Kidney epithelial cell (primary cell): ENCODE data around the gene AGTPBP1. TPM values are rescaled to one million over a fixed set of nuclear protein-coding genes. Genes with fewer than 3 reads are reported as not detected.

Experiments
- DNase-seq: peaks from one replicate; pipeline ENCODE4 v3.0.0-alpha.2; 2010; ENCODE audit warnings: low read depth
- H3K27me3 ChIP-seq: 2 replicates; pipeline ENCODE4 v1.6.0; 2011; ENCODE audit warnings: low read length; ENCODE audit not compliant: control insufficient read depth, insufficient read depth
- H3K36me3 ChIP-seq: 2 replicates; pipeline ENCODE4 v1.5.1; 2011; ENCODE audit warnings: low read length; ENCODE audit not compliant: control insufficient read depth, insufficient read depth
- H3K4me3 ChIP-seq: 2 replicates; pipeline ENCODE4 v1.5.1; 2011; ENCODE audit warnings: low read depth, mild to moderate bottlenecking, control low read depth, low read length
- total RNA-seq: library from RNA; depleted of rRNA; stranded (reverse); fragments of >200 nt; gene quantifications from 2 replicates; pipeline ENCODE4 v1.2.3, GENCODE V29; 2015
- TF ChIP-seq, protein P1 (sequence below): IDR thresholded peaks from 2 replicates; pipeline ENCODE4 v1.5.1; 2011; ENCODE audit warnings: mild to moderate bottlenecking, moderate library complexity, low read length, control low read depth, inconsistent platforms; ENCODE audit not compliant: insufficient read depth, poor library complexity, severe bottlenecking

Gene AGTPBP1
- total RNA-seq, 1 donor from 2014 or later, result 21.8 TPM

DNA sequence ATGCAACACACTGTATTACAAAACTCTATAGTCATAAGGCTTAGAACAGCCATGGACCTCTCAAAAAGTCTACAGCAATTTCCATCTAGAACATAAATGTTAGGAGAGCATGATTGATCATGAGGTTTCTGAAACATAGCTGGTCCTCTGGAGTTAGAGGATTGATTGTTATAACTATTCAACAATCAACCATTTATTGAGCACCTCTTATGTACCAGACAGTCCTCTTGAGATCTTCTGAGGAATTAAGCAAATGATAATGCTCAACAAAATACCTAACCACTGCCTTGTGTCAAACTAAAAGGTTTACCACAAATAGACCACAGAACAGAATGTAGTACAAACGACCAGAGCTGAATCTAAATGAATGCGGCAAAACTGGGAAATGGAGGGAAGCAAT is 3.4 kb upstream of the AGTPBP1 start:
- TF ChIP-seq, protein P1, sequence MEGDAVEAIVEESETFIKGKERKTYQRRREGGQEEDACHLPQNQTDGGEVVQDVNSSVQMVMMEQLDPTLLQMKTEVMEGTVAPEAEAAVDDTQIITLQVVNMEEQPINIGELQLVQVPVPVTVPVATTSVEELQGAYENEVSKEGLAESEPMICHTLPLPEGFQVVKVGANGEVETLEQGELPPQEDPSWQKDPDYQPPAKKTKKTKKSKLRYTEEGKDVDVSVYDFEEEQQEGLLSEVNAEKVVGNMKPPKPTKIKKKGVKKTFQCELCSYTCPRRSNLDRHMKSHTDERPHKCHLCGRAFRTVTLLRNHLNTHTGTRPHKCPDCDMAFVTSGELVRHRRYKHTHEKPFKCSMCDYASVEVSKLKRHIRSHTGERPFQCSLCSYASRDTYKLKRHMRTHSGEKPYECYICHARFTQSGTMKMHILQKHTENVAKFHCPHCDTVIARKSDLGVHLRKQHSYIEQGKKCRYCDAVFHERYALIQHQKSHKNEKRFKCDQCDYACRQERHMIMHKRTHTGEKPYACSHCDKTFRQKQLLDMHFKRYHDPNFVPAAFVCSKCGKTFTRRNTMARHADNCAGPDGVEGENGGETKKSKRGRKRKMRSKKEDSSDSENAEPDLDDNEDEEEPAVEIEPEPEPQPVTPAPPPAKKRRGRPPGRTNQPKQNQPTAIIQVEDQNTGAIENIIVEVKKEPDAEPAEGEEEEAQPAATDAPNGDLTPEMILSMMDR, result no peak
- no peaks in the 10 kb centered on the region for H3K27me3 ChIP-seq

DNA sequence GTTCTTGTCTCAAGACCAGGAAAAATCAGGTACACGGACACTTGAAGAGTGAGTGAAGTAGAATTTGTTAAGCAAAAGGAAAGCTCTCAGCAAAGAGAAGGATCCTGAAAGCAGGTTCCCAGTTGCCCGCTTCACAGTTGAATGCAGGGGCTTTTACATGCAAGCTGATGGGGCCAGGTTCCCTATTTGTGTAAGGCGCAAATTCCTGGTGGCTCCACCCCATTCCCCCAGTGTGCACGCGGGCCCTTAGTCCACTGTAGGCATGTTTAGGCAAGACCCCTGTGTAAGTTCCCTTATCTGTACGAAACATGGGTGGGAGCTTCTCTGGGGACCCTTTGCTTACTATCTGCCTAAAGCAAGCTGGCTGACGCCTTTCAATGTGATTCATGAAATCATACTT is 2.7 kb upstream of the AGTPBP1 start:
- Histone ChIP-seq H3K4me3 (no peak overlapping the region), H3K36me3 (no peaks in the 10 kb centered on the region), H3K27me3 (no peaks in the 10 kb centered on the region)
- no peak for DNase-seq
- TF ChIP-seq, protein P1, result no peak

More for the DNA sequence above, 3.4 kb upstream of the AGTPBP1 start:
- DNase-seq, result no peak
- H3K36me3 ChIP-seq, result no peaks in the 10 kb centered on the region
- H3K4me3 ChIP-seq, result no peak overlapping the region

DNA sequence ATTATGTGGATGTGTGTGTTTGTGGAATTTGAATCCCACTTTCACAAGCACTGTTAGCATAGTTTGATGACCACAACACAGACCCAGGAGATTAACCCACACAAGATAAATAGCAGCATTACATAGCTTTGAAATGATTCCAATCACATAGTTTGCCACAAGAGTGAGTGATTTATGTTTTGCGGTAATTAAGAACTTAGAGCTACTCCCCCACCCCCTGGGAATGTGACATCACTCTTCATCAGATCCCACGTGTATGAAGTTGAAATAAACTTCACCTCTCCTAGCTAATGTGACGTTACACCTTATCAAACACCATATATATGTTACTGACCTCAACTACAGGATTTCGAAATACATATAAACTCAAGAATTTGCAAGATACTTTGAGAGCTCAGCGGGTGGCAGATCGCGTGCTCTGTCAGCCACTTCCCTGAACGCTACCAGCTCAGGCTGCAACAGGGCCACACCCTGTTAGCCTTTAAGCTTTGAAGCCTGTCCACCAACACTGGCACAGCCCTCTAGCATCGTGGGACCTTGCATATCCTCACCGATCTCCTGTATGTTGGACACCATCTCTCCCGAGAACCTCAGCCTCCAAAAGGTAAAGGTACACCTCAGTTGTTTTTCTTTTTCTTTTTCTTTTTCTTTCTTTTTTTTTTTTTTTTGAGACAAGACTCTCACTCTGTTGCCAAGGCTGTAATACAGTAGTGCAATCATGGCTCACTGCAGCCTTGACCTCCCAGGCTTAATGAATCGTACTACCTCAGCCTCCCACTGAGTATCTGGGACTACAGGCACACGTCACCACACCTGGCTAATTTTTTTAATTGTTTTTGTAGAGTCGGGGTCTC is 1.7 kb upstream of the AGTPBP1 start:
- peak; percentile 84 for DNase-seq
- H3K4me3 ChIP-seq, result no peak overlapping the region
- H3K27me3 ChIP-seq, result no peaks in the 10 kb centered on the region

DNA sequence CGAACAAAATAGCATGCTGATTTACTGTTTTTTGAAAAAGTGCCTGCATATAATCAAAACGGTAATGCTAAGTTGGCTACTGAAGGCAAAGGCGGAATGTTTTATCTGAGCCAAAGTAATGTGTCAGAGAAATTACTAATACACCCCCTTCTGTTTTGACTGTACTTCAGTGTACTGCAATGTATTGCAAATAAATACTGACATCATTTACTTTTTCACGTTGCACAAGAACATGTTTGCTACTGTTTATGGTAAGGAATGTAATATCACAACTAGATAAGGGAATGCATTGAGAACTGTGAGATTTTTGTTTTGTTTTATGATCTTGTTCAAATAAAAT is 813 bp upstream of the AGTPBP1 start:
- TF ChIP-seq, protein P1, result no peak
- Histone ChIP-seq H3K27me3 (no peaks in the 10 kb centered on the region), H3K4me3 (peak overlapping the region; percentile 67), H3K36me3 (no peaks in the 10 kb centered on the region)
- no peak for DNase-seq

More for the DNA sequence above, 1.7 kb upstream of the AGTPBP1 start:
- no peaks in the 10 kb centered on the region for H3K36me3 ChIP-seq
- TF ChIP-seq, protein P1, result no peak

DNA sequence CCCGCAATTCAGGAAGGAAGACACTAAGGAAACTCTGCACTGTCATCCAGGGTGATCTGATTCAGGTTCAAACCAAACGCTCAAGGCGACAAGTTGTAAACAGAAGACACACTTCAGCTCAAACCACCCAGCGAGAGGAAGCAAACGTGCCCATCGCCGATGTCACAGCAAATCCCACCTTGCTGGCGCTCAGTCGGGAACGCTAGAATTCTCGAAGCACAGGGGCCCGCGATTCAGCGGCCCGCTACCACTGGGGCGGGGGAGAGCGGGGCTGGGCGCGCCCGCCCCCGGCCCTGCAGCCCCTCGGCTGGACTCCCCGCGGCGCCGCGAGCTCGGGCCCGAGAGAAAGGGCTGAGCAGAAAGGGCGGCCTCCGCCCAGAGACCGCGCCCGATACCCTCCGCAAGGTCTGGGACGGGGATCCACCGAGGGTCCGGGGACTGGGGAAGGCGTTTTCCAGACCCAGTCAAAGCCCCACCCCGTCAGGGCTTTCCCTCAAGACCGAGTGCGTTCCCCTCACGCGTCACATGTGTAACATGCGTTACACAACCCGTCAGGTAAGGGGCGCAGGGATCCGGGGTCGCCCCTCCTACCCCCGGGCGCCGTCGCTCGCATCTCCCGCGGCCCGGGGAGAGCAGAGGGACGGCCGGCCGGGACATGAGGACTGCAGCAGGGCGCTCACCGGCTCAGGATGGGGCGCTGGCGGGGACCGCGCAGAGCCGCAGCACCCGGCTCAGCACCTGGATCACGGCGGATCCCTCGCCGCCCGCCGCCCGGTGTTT is 469 bp downstream of the AGTPBP1 start:
- no peaks in the 10 kb centered on the region for H3K36me3 ChIP-seq
- no peaks in the 10 kb centered on the region for H3K27me3 ChIP-seq
- TF ChIP-seq, protein P1, result no peak
- no peak for DNase-seq
- peak overlapping the region; percentile 84 for H3K4me3 ChIP-seq

DNA sequence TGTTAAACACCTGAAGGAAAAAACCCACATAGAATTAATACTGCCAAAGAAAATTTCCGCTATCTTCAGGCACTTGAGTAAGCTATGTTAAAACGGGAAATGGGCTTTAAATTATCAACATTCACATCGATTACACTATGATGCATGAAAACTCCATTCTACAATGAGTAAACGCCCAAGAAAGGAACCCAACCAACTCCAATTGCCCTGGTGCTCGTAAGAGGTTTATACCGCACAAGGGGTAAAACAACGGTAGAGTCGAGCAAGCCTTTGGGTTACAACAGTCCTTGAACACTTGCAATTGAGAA is 1.0 kb downstream of the AGTPBP1 start:
- Histone ChIP-seq H3K4me3 (peak overlapping the region; percentile 84), H3K27me3 (no peaks in the 10 kb centered on the region), H3K36me3 (no peaks in the 10 kb centered on the region)
- no peak for DNase-seq
- TF ChIP-seq, protein P1, result no peak
